ENCODE results near the gene CDK7.

Gene CDK7

GRCh38 chr5:69242215-69242927 lies 7.7 kb downstream of the CDK7 start:
- no peak overlapping the region for H3K23ac ChIP-seq (ENCODE audit: low read length in 2 of 2)
- H3K4ac ChIP-seq (ENCODE audit: low read depth in 1 of 2, low read length in 2 of 2): no peak overlapping the region
- H4K8ac ChIP-seq (ENCODE audit: low read length): no peak overlapping the region
- peaks cover 6 to 31% of the 10 kb centered on the region in 2 experiments for H3K36me3 ChIP-seq (ENCODE audit: control insufficient read depth in 1 of 2, insufficient read depth in 2 of 2, low read depth in 1 of 2, low read length in 2 of 2)
- H3K4me1 ChIP-seq (ENCODE audit: control insufficient read depth, insufficient read depth, low read depth, low read length): peaks cover 9% of the 10 kb centered on the region
- H3K9ac ChIP-seq (ENCODE audit: low read length): no peak overlapping the region
- H2AFZ ChIP-seq (ENCODE audit: low read depth, low read length): no peak overlapping the region
- no peak overlapping the region for H2BK15ac ChIP-seq (ENCODE audit: low read depth, poor library complexity, severe bottlenecking)
- H3K27me3 ChIP-seq (ENCODE audit: control insufficient read depth in 1 of 2, insufficient read depth in 1 of 2, low read length in 2 of 2): no peaks in the 10 kb centered on the region
- H3K27ac ChIP-seq (ENCODE audit: low read length, poor library complexity, severe bottlenecking): no peak overlapping the region
- H2BK120ac ChIP-seq (ENCODE audit: low read depth, low read length): no peak overlapping the region
- H3K4me3 ChIP-seq (ENCODE audit: insufficient read depth in 1 of 2, low read depth in 1 of 2, low read length in 2 of 2): no peak overlapping the region
- H3K18ac ChIP-seq (ENCODE audit: low read depth in 1 of 2, low read length in 2 of 2): no peak overlapping the region
- no peaks in the 10 kb centered on the region for H3K9me3 ChIP-seq (ENCODE audit: control insufficient read depth, low read length)
- DNase-seq: no peak
- peaks cover 3% of the 10 kb centered on the region for H3K79me1 ChIP-seq (replicated peaks; ENCODE audit: low read length, poor library complexity, severe bottlenecking)
- no peak overlapping the region for H2BK5ac ChIP-seq (ENCODE audit: low read depth, low read length, poor library complexity, severe bottlenecking)
- H4K91ac ChIP-seq (ENCODE audit: low read length): no peak overlapping the region
- no peak overlapping the region for H3K4me2 ChIP-seq (ENCODE audit: low read length, poor library complexity, severe bottlenecking)
- no peak overlapping the region for H3K14ac ChIP-seq (ENCODE audit: low read length in 2 of 2)
- H2AK5ac ChIP-seq (ENCODE audit: low read length, severe bottlenecking): no peak overlapping the region
- 98% methylated on average over 6 of the region's 8 CpGs for WGBS
- no peak overlapping the region for H2BK12ac ChIP-seq (ENCODE audit: low read length in 2 of 2)

- Histone ChIP-seq H3K4me2 (ENCODE audit: low read length, poor library complexity, severe bottlenecking) (no peak overlapping the region), H3K4ac (ENCODE audit: low read depth in 1 of 2, low read length in 2 of 2) (no peak overlapping the region), H3K9me3 (ENCODE audit: control insufficient read depth, low read length) (no peaks in the 10 kb centered on the region), H4K8ac (ENCODE audit: low read length) (no peak overlapping the region), H2BK12ac (ENCODE audit: low read length in 2 of 2) (no peak overlapping the region), H2AK5ac (ENCODE audit: low read length, severe bottlenecking) (no peak overlapping the region), H3K9ac (ENCODE audit: low read length) (no peak overlapping the region), H3K27ac (ENCODE audit: low read length, poor library complexity, severe bottlenecking) (no peak overlapping the region), H3K4me1 (ENCODE audit: control insufficient read depth, insufficient read depth, low read depth, low read length) (peaks cover 1% of the 10 kb centered on the region), H3K14ac (ENCODE audit: low read length in 2 of 2) (no peak overlapping the region), H3K36me3 (ENCODE audit: control insufficient read depth in 1 of 2, insufficient read depth in 2 of 2, low read depth in 1 of 2, low read length in 2 of 2) (peaks cover 11 to 17% of the 10 kb centered on the region in 2 experiments), H3K23ac (ENCODE audit: low read length in 2 of 2) (no peak overlapping the region), H2BK15ac (ENCODE audit: low read depth, poor library complexity, severe bottlenecking) (no peak overlapping the region), H3K27me3 (ENCODE audit: control insufficient read depth in 1 of 2, insufficient read depth in 1 of 2, low read length in 2 of 2) (no peaks in the 10 kb centered on the region), H3K4me3 (ENCODE audit: insufficient read depth in 1 of 2, low read depth in 1 of 2, low read length in 2 of 2) (no peak overlapping the region), H2BK120ac (ENCODE audit: low read depth, low read length) (no peak overlapping the region), H3K18ac (ENCODE audit: low read depth in 1 of 2, low read length in 2 of 2) (no peak overlapping the region), H4K91ac (ENCODE audit: low read length) (no peak overlapping the region), H2BK5ac (ENCODE audit: low read depth, low read length, poor library complexity, severe bottlenecking) (no peak overlapping the region), H2AFZ (ENCODE audit: low read depth, low read length) (no peak overlapping the region), H3K79me1 (replicated peaks; ENCODE audit: low read length, poor library complexity, severe bottlenecking) (peaks cover 2% of the 10 kb centered on the region)
- no peak for DNase-seq
- 98% methylated on average over 5 of the region's 5 CpGs for WGBS
Measured at GRCh38 chr5:69245031-69245430, 10.3 kb downstream of the CDK7 start.

- Histone ChIP-seq H3K79me1 (replicated peaks; ENCODE audit: low read length, poor library complexity, severe bottlenecking) (peaks cover 12% of the 10 kb centered on the region), H3K18ac (ENCODE audit: low read depth in 1 of 2, low read length in 2 of 2) (no peak overlapping the region), H3K4ac (ENCODE audit: low read depth in 1 of 2, low read length in 2 of 2) (no peak overlapping the region), H3K36me3 (ENCODE audit: control insufficient read depth in 1 of 2, insufficient read depth in 2 of 2, low read depth in 1 of 2, low read length in 2 of 2) (peaks cover 10 to 14% of the 10 kb centered on the region in 2 experiments), H3K4me2 (ENCODE audit: low read length, poor library complexity, severe bottlenecking) (no peak overlapping the region), H3K9ac (ENCODE audit: low read length) (no peak overlapping the region), H3K14ac (ENCODE audit: low read length in 2 of 2) (no peak overlapping the region), H3K4me3 (ENCODE audit: insufficient read depth in 1 of 2, low read depth in 1 of 2, low read length in 2 of 2) (no peak overlapping the region), H3K27ac (ENCODE audit: low read length, poor library complexity, severe bottlenecking) (no peak overlapping the region), H2BK120ac (ENCODE audit: low read depth, low read length) (no peak overlapping the region), H3K27me3 (ENCODE audit: control insufficient read depth in 1 of 2, insufficient read depth in 1 of 2, low read length in 2 of 2) (no peaks in the 10 kb centered on the region), H2BK5ac (ENCODE audit: low read depth, low read length, poor library complexity, severe bottlenecking) (no peak overlapping the region), H2BK15ac (ENCODE audit: low read depth, poor library complexity, severe bottlenecking) (no peak overlapping the region), H3K23ac (ENCODE audit: low read length in 2 of 2) (no peak overlapping the region), H3K4me1 (ENCODE audit: control insufficient read depth, insufficient read depth, low read depth, low read length) (peaks cover 5% of the 10 kb centered on the region), H2AFZ (ENCODE audit: low read depth, low read length) (no peak overlapping the region), H2BK12ac (ENCODE audit: low read length in 2 of 2) (no peak overlapping the region), H4K8ac (ENCODE audit: low read length) (no peak overlapping the region), H3K9me3 (ENCODE audit: control insufficient read depth, low read length) (no peaks in the 10 kb centered on the region), H4K91ac (ENCODE audit: low read length) (no peak overlapping the region), H2AK5ac (ENCODE audit: low read length, severe bottlenecking) (no peak overlapping the region)
- WGBS: 100% methylated on average over 2 of the region's 2 CpGs
- DNase-seq: no peak
Measured at GRCh38 chr5:69248019-69248418, 13.3 kb downstream of the CDK7 start.

GRCh38 chr5:69250593-69250992 lies 15.9 kb downstream of the CDK7 start:
- Histone ChIP-seq H3K9ac (ENCODE audit: low read length) (no peak overlapping the region), H3K27ac (ENCODE audit: low read length, poor library complexity, severe bottlenecking) (no peak overlapping the region), H2BK12ac (ENCODE audit: low read length in 2 of 2) (peak overlapping the region in 1 of 2 experiments; percentile 4), H3K4me1 (ENCODE audit: control insufficient read depth, insufficient read depth, low read depth, low read length) (peaks cover 5% of the 10 kb centered on the region), H3K36me3 (ENCODE audit: control insufficient read depth in 1 of 2, insufficient read depth in 2 of 2, low read depth in 1 of 2, low read length in 2 of 2) (peaks cover 14 to 19% of the 10 kb centered on the region in 2 experiments), H3K23ac (ENCODE audit: low read length in 2 of 2) (no peak overlapping the region), H3K4me2 (ENCODE audit: low read length, poor library complexity, severe bottlenecking) (no peak overlapping the region), H2BK15ac (ENCODE audit: low read depth, poor library complexity, severe bottlenecking) (no peak overlapping the region), H2BK120ac (ENCODE audit: low read depth, low read length) (no peak overlapping the region), H3K18ac (ENCODE audit: low read depth in 1 of 2, low read length in 2 of 2) (no peak overlapping the region), H4K8ac (ENCODE audit: low read length) (no peak overlapping the region), H2AK5ac (ENCODE audit: low read length, severe bottlenecking) (peak overlapping the region; percentile 69), H3K9me3 (ENCODE audit: control insufficient read depth, low read length) (no peaks in the 10 kb centered on the region), H3K27me3 (ENCODE audit: control insufficient read depth in 1 of 2, insufficient read depth in 1 of 2, low read length in 2 of 2) (no peaks in the 10 kb centered on the region), H3K4ac (ENCODE audit: low read depth in 1 of 2, low read length in 2 of 2) (no peak overlapping the region), H3K4me3 (ENCODE audit: insufficient read depth in 1 of 2, low read depth in 1 of 2, low read length in 2 of 2) (no peak overlapping the region), H3K79me1 (replicated peaks; ENCODE audit: low read length, poor library complexity, severe bottlenecking) (peaks cover 12% of the 10 kb centered on the region), H2BK5ac (ENCODE audit: low read depth, low read length, poor library complexity, severe bottlenecking) (no peak overlapping the region), H2AFZ (ENCODE audit: low read depth, low read length) (no peak overlapping the region), H3K14ac (ENCODE audit: low read length in 2 of 2) (no peak overlapping the region), H4K91ac (ENCODE audit: low read length) (no peak overlapping the region)
- 100% methylated on average over 2 of the region's 2 CpGs for WGBS
- DNase-seq: no peak
